ENCODE measurements around the gene RMC1. TPM values are rescaled to one million over a fixed set of nuclear protein-coding genes. Genes with fewer than 3 reads are reported as not detected.

Gene RMC1
- total and polyA plus RNA-seq, 2 experiments from 2014 or later: 10.4 to 28.0 TPM

GRCh38 chr18:23494992-23495391 lies 8.3 kb upstream of the RMC1 start:
- no peak for TF ChIP-seq CTCF (IDR thresholded peaks at IDR 0.05; ENCODE audit: low read depth, low read length)
- Histone ChIP-seq H3K27ac (no peak overlapping the region), H3K4me3 (no peak overlapping the region), H3K9me3 (ENCODE audit: low read depth) (no peaks in the 10 kb centered on the region), H3K27me3 (no peaks in the 10 kb centered on the region), H3K4me1 (ENCODE audit: low read depth) (peaks cover 5% of the 10 kb centered on the region), H3K36me3 (no peaks in the 10 kb centered on the region)
- DNase-seq (ENCODE audit: low read depth in 1 of 2, low spot score in 1 of 2): no peak

- Histone ChIP-seq H3K4me1 (ENCODE audit: low read depth) (peaks cover 5% of the 10 kb centered on the region), H3K9me3 (ENCODE audit: low read depth) (no peaks in the 10 kb centered on the region), H3K4me3 (no peak overlapping the region), H3K36me3 (no peaks in the 10 kb centered on the region), H3K27me3 (no peaks in the 10 kb centered on the region), H3K27ac (no peak overlapping the region)
- no peak for DNase-seq (ENCODE audit: low read depth in 1 of 2, low spot score in 1 of 2)
- no peak for TF ChIP-seq CTCF (IDR thresholded peaks at IDR 0.05; ENCODE audit: low read depth, low read length)
Measured at GRCh38 chr18:23495723-23496440, 7.4 kb upstream of the RMC1 start.

- H3K9me3 ChIP-seq (ENCODE audit: low read depth): no peaks in the 10 kb centered on the region
- no peak for DNase-seq (ENCODE audit: low read depth in 1 of 2, low spot score in 1 of 2)
- no peak for TF ChIP-seq CTCF (IDR thresholded peaks at IDR 0.05; ENCODE audit: low read depth, low read length)
- H3K27ac ChIP-seq: no peak overlapping the region
- peaks cover 5% of the 10 kb centered on the region for H3K4me1 ChIP-seq (ENCODE audit: low read depth)
- no peaks in the 10 kb centered on the region for H3K27me3 ChIP-seq
- H3K36me3 ChIP-seq: no peaks in the 10 kb centered on the region
- H3K4me3 ChIP-seq: no peak overlapping the region
Measured at GRCh38 chr18:23498117-23498516, 5.2 kb upstream of the RMC1 start.

- DNase-seq (ENCODE audit: low read depth in 1 of 2, low spot score in 1 of 2): peak; percentile 84 to 87
- no peaks in the 10 kb centered on the region for H3K27me3 ChIP-seq
- H3K27ac ChIP-seq: no peak overlapping the region
- H3K9me3 ChIP-seq (ENCODE audit: low read depth): no peaks in the 10 kb centered on the region
- peak; percentile 93 for TF ChIP-seq CTCF (IDR thresholded peaks at IDR 0.05; ENCODE audit: low read depth, low read length)
- H3K4me1 ChIP-seq (ENCODE audit: low read depth): peaks cover 5% of the 10 kb centered on the region
- H3K36me3 ChIP-seq: no peaks in the 10 kb centered on the region
- no peak overlapping the region for H3K4me3 ChIP-seq
Measured at GRCh38 chr18:23498877-23499276, 4.4 kb upstream of the RMC1 start.

- no peak overlapping the region for H3K27ac ChIP-seq
- DNase-seq (ENCODE audit: low read depth in 1 of 2, low spot score in 1 of 2): no peak
- peaks cover 5% of the 10 kb centered on the region for H3K4me1 ChIP-seq (ENCODE audit: low read depth)
- no peaks in the 10 kb centered on the region for H3K9me3 ChIP-seq (ENCODE audit: low read depth)
- no peaks in the 10 kb centered on the region for H3K36me3 ChIP-seq
- H3K27me3 ChIP-seq: no peaks in the 10 kb centered on the region
- no peak overlapping the region for H3K4me3 ChIP-seq
- no peak for TF ChIP-seq CTCF (IDR thresholded peaks at IDR 0.05; ENCODE audit: low read depth, low read length)
Measured at GRCh38 chr18:23499291-23499781, 4.0 kb upstream of the RMC1 start.
